Measurements from ENCODE around the gene CCDC40. TPM values are rescaled to one million over a fixed set of nuclear protein-coding genes. Genes with fewer than 3 reads are reported as not detected.

CCDC40 gene
- total RNA-seq (4.7 TPM), polyA plus RNA-seq (ENCODE audit: insufficient read depth in 1 of 8, insufficient read length in 8 of 8, low replicate concordance in 1 of 8) (1 to 10 TPM; 3.2 to 7.1 (median 4.3) TPM)
- long read RNA-seq, donor 1 = 0 reads
- long read RNA-seq, donor 2 = 0 reads
- long read RNA-seq, donor 3, partial matches to known transcripts = 0 of 1 reads
- long read RNA-seq, donor 3, other reads (novel, unspliced or antisense) = 0 of 1 reads
- long read RNA-seq, donor 4 = 0 reads
- long read RNA-seq, donor 5, partial matches to known transcripts = 0 of 1 reads
- long read RNA-seq, donor 5, other reads (novel, unspliced or antisense) = 0 of 1 reads
- long read RNA-seq, donor 6 = 0 reads
- long read RNA-seq, donor 7, partial matches to known transcripts = 0 of 1 reads
- long read RNA-seq, donor 7, other reads (novel, unspliced or antisense) = 0 of 1 reads
- long read RNA-seq, donor 8, partial matches to known transcripts = 0 of 1 reads
- long read RNA-seq, donor 8, other reads (novel, unspliced or antisense) = 0 of 1 reads
- long read RNA-seq, donor 9 = 0 reads
- long read RNA-seq, donor 10, partial matches to known transcripts = 149 of 149 reads
- long read RNA-seq, donor 10, other reads (novel, unspliced or antisense) = 0 of 149 reads
- long read RNA-seq, donor 11 = 0 reads

DNA sequence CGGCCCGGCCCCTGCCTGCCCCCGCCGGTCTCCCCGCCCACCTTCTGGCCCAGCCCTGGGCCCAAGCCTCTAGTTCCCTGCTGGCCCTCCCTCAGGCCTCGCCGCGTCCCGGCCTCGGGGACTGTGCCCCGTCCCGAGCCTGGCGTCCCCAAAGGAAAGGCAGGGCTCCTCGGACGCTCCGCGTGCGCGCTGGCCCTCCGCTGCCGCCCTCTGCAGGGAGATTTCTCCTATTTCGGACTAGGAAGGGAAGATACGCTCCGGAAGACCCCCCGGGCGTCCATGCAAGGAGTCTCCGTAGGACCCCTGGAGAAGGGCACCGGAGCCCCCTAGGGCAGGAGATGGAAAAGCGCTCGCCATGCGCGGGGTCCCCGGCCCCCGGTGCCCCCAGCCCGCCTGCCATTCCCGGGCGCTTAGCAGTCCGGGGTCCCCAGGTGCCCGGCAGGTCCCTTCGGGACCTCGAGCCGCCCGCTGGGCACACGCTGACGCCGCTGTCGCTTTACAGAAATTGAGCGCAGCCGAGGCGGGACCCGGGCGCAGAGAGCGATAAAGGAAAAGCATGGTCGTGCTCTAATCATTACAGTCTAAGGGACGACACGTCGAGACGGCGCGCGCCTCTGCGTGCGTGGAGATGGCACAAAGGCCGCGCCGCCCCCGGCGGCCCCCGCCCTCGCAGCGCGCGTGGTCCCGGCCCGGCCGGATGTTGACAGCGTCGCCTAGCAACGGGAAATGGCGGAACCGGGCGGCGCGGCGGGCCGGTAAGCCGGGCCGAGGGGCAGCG lies at the start of gene CCDC40:
Gene CCDC40, plus strand, starts transcription at position 706 of the 778 bp plus-strand sequence. Its CDS starts 21 bp downstream, at position 727.
- DNase-seq = peak; percentile 94
- Histone ChIP-seq H3K9me3 (replicated peaks; ENCODE audit: control insufficient read depth, low read depth, low read length) (no peaks in the 10 kb centered on the region), H3K4me1 (ENCODE audit: control insufficient read depth, insufficient read depth, low read length) (peaks cover 29% of the 10 kb centered on the region), H3K27me3 (ENCODE audit: control insufficient read depth, insufficient read depth, low read length) (no peaks in the 10 kb centered on the region), H3K4me3 (ENCODE audit: low read length) (peak within 1 kb of the TSS; percentile 90), H3K36me3 (ENCODE audit: control insufficient read depth, insufficient read depth, low read length) (peaks cover 11% of the 10 kb centered on the region), H3K27ac (ENCODE audit: low read length) (peak within 1 kb of the TSS; percentile 96)
- WGBS (ENCODE audit: insufficient coverage) = under 1% methylated on average over 84 of the region's 89 CpGs

GRCh38 chr17:79987187-79987934 lies 49.1 kb upstream of the CCDC40 start:
- Histone ChIP-seq H3K27me3 (ENCODE audit: control insufficient read depth, insufficient read depth, low read length) (peaks cover 3% of the 10 kb centered on the region), H3K4me3 (ENCODE audit: low read length) (no peak overlapping the region), H3K9me3 (replicated peaks; ENCODE audit: control insufficient read depth, low read depth, low read length) (no peaks in the 10 kb centered on the region), H3K4me1 (ENCODE audit: control insufficient read depth, insufficient read depth, low read length) (peaks cover 57% of the 10 kb centered on the region), H3K36me3 (ENCODE audit: control insufficient read depth, insufficient read depth, low read length) (no peaks in the 10 kb centered on the region), H3K27ac (ENCODE audit: low read length) (no peak overlapping the region)
- DNase-seq = no peak
- 74% methylated on average over 9 of the region's 18 CpGs for WGBS (ENCODE audit: insufficient coverage)

- Histone ChIP-seq H3K27me3 (ENCODE audit: control insufficient read depth, insufficient read depth, low read length) (peaks cover 4% of the 10 kb centered on the region), H3K9me3 (replicated peaks; ENCODE audit: control insufficient read depth, low read depth, low read length) (no peaks in the 10 kb centered on the region), H3K4me3 (ENCODE audit: low read length) (no peak overlapping the region), H3K27ac (ENCODE audit: low read length) (no peak overlapping the region), H3K4me1 (ENCODE audit: control insufficient read depth, insufficient read depth, low read length) (peaks cover 62% of the 10 kb centered on the region), H3K36me3 (ENCODE audit: control insufficient read depth, insufficient read depth, low read length) (no peaks in the 10 kb centered on the region)
- no peak for DNase-seq
- WGBS (ENCODE audit: insufficient coverage) = 35% methylated on average over 3 of the region's 7 CpGs
Measured at GRCh38 chr17:79987935-79988184, 48.6 kb upstream of the CCDC40 start.

- Histone ChIP-seq H3K9me3 (replicated peaks; ENCODE audit: control insufficient read depth, low read depth, low read length) (no peaks in the 10 kb centered on the region), H3K27me3 (ENCODE audit: control insufficient read depth, insufficient read depth, low read length) (peaks cover 7% of the 10 kb centered on the region), H3K4me3 (ENCODE audit: low read length) (no peak overlapping the region), H3K36me3 (ENCODE audit: control insufficient read depth, insufficient read depth, low read length) (no peaks in the 10 kb centered on the region), H3K27ac (ENCODE audit: low read length) (no peak overlapping the region), H3K4me1 (ENCODE audit: control insufficient read depth, insufficient read depth, low read length) (peaks cover 67% of the 10 kb centered on the region)
- DNase-seq = peak; percentile 59
- WGBS (ENCODE audit: insufficient coverage) = 41% methylated on average over 20 of the region's 28 CpGs
Measured at GRCh38 chr17:79988185-79988971, 48.1 kb upstream of the CCDC40 start.

- no peaks in the 10 kb centered on the region for H3K36me3 ChIP-seq (ENCODE audit: control insufficient read depth, insufficient read depth, low read length)
- peaks cover 8% of the 10 kb centered on the region for H3K27me3 ChIP-seq (ENCODE audit: control insufficient read depth, insufficient read depth, low read length)
- H3K27ac ChIP-seq (ENCODE audit: low read length) = no peak overlapping the region
- H3K4me1 ChIP-seq (ENCODE audit: control insufficient read depth, insufficient read depth, low read length) = peaks cover 76% of the 10 kb centered on the region
- 78% methylated on average over 15 of the region's 20 CpGs for WGBS (ENCODE audit: insufficient coverage)
- no peaks in the 10 kb centered on the region for H3K9me3 ChIP-seq (replicated peaks; ENCODE audit: control insufficient read depth, low read depth, low read length)
- no peak overlapping the region for H3K4me3 ChIP-seq (ENCODE audit: low read length)
- DNase-seq = no peak
Measured at GRCh38 chr17:79989106-79989835, 47.2 kb upstream of the CCDC40 start.

DNA sequence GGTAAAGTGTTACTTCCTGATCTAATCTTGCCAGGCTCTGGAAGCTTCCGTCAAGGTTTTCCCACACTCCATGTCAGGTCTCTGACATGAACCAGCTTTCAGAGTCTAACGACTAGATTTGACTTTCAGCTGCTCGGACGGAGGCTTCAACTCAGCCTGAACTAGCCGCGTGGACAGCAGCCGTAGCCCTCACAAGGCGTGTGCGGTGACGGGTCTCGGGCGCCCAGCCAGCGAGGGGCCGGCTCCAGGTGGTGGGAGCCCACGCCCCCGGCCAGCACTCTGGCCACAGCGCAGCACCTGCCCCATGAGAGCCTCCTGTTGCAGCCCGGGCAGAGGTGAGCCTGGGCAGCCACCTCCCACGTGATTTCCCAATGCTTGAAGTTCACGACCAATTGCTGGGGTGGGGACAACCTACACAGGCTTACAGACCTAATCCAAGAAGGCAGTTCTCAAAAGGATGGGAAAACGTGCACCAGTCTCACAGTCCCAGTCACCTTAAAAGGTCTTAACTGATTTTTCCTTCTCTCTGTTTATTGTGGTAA lies 46.3 kb upstream of the CCDC40 start:
- Histone ChIP-seq H3K27ac (ENCODE audit: low read length) (no peak overlapping the region), H3K4me3 (ENCODE audit: low read length) (no peak overlapping the region), H3K9me3 (replicated peaks; ENCODE audit: control insufficient read depth, low read depth, low read length) (no peaks in the 10 kb centered on the region), H3K27me3 (ENCODE audit: control insufficient read depth, insufficient read depth, low read length) (peaks cover 8% of the 10 kb centered on the region), H3K4me1 (ENCODE audit: control insufficient read depth, insufficient read depth, low read length) (peaks cover 77% of the 10 kb centered on the region), H3K36me3 (ENCODE audit: control insufficient read depth, insufficient read depth, low read length) (no peaks in the 10 kb centered on the region)
- DNase-seq = peak; percentile 41
- WGBS (ENCODE audit: insufficient coverage) = 47% methylated on average over 19 of the region's 21 CpGs

- no peak for DNase-seq
- H3K27ac ChIP-seq (ENCODE audit: low read length) = no peak overlapping the region
- H3K9me3 ChIP-seq (replicated peaks; ENCODE audit: control insufficient read depth, low read depth, low read length) = no peaks in the 10 kb centered on the region
- H3K4me3 ChIP-seq (ENCODE audit: low read length) = no peak overlapping the region
- H3K27me3 ChIP-seq (ENCODE audit: control insufficient read depth, insufficient read depth, low read length) = peaks cover 8% of the 10 kb centered on the region
- peaks cover 77% of the 10 kb centered on the region for H3K4me1 ChIP-seq (ENCODE audit: control insufficient read depth, insufficient read depth, low read length)
- H3K36me3 ChIP-seq (ENCODE audit: control insufficient read depth, insufficient read depth, low read length) = no peaks in the 10 kb centered on the region
- WGBS (ENCODE audit: insufficient coverage) = 83% methylated on average over 11 of the region's 17 CpGs
Measured at GRCh38 chr17:79990704-79991103, 45.7 kb upstream of the CCDC40 start.

DNA sequence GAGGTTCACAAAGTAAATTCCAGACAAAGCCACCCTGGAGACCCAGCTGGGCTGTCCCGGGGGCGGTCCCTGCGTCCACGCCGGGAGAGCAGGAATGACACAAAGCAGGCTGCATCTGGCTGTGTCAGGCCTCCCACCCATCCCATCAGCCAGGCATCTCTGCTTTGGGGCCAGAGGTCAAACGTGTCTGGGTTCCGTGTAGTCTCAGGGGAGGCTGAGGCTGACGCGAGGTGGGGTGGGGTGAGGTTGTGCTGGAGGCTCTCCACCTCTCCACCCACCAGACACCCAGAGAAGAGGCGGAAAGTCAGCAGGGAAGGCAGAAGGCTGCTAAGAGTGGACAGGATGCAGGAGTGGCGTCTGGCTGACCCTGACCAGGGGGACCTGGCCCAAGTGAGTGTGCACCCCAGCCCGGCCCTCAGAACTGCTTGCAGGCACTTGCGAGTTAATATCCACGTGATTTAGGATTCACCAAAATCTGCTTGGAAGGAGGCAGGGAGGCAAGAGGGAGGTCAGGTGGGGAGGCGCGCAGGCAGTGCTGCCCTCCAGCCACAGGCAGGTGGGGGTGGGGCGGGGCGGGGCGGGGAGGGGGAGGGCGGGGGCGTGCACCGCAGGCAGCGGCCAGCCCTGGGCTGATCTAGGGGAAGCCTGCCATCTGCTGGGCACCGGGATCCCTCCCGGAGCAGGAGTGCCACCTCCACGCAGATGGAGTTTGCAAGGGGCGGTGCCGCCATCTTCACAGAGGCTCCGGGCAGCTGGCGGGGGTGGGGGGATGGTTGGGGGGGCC lies 45.1 kb upstream of the CCDC40 start:
- H3K4me3 ChIP-seq (ENCODE audit: low read length) = peak overlapping the region; percentile 38
- peaks cover 8% of the 10 kb centered on the region for H3K27me3 ChIP-seq (ENCODE audit: control insufficient read depth, insufficient read depth, low read length)
- DNase-seq = peak; percentile 84
- H3K27ac ChIP-seq (ENCODE audit: low read length) = no peak overlapping the region
- H3K9me3 ChIP-seq (replicated peaks; ENCODE audit: control insufficient read depth, low read depth, low read length) = no peaks in the 10 kb centered on the region
- 36% methylated on average over 12 of the region's 30 CpGs for WGBS (ENCODE audit: insufficient coverage)
- H3K36me3 ChIP-seq (ENCODE audit: control insufficient read depth, insufficient read depth, low read length) = no peaks in the 10 kb centered on the region
- H3K4me1 ChIP-seq (ENCODE audit: control insufficient read depth, insufficient read depth, low read length) = peaks cover 73% of the 10 kb centered on the region
